HEK293 (cell line): ENCODE data around the gene IQCH.

Experiments used
- ZNF473 ChIP-seq: fragments of 450-650 bp; formaldehyde crosslinking; IDR thresholded peaks from 2 replicates; pipeline ENCODE4 v1.5.1; 2017; ENCODE audit warnings: missing biosample characterization, missing genetic modification characterization
- TF ChIP-seq, protein P1 (sequence below): fragments of 450-650 bp; formaldehyde crosslinking; IDR thresholded peaks from 2 replicates; pipeline ENCODE4 v1.5.1; 2016; ENCODE audit warnings: missing biosample characterization, missing genetic modification characterization
- TF ChIP-seq, protein P2 (sequence below): fragments of 450-650 bp; formaldehyde crosslinking; IDR thresholded peaks from 2 replicates; pipeline ENCODE4 v1.5.1; 2016; ENCODE audit warnings: missing biosample characterization, missing genetic modification characterization, low read depth
- TF ChIP-seq, protein P3 (sequence below): fragments of 450-650 bp; formaldehyde crosslinking; IDR thresholded peaks from 2 replicates; pipeline ENCODE4 v1.5.1; 2016; ENCODE audit warnings: missing biosample characterization, missing genetic modification characterization
- TF ChIP-seq, protein P4 (sequence below): fragments of 450-650 bp; formaldehyde crosslinking; IDR thresholded peaks from 2 replicates; pipeline ENCODE4 v1.5.1; 2016; ENCODE audit warnings: missing biosample characterization, missing genetic modification characterization

DNA sequence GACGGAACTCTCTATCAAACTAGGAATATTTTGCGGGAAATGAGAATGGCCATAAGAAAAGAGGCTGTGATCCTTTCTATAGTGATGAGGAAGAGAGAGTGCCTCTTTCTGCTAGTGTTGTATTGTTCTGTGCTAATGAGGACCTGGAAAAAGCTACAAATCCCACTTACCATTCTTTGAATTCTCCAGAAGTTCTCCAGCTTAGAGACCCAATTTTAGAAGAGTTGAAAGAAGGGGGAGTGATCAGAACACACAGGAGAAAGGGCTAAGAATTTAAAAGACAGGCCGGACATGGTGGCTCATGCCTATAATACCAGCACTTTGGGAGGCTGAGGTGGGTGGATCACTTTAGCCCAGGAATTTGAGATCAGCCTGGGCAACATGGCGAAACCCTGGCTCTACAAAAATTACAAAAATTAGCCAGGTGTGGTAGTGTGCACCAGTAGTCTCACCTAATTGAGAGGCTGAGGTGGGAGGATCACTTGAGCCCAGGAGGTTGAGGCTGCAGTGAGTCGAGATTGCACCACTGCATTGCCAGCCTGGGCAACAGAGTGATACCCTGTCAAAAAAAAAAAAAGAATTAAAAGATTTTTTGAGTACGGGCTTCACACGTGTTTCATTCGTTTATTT is 126.9 kb downstream of the IQCH start:
- TF ChIP-seq, protein P1, sequence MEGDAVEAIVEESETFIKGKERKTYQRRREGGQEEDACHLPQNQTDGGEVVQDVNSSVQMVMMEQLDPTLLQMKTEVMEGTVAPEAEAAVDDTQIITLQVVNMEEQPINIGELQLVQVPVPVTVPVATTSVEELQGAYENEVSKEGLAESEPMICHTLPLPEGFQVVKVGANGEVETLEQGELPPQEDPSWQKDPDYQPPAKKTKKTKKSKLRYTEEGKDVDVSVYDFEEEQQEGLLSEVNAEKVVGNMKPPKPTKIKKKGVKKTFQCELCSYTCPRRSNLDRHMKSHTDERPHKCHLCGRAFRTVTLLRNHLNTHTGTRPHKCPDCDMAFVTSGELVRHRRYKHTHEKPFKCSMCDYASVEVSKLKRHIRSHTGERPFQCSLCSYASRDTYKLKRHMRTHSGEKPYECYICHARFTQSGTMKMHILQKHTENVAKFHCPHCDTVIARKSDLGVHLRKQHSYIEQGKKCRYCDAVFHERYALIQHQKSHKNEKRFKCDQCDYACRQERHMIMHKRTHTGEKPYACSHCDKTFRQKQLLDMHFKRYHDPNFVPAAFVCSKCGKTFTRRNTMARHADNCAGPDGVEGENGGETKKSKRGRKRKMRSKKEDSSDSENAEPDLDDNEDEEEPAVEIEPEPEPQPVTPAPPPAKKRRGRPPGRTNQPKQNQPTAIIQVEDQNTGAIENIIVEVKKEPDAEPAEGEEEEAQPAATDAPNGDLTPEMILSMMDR = no peak
- TF ChIP-seq, protein P2, sequence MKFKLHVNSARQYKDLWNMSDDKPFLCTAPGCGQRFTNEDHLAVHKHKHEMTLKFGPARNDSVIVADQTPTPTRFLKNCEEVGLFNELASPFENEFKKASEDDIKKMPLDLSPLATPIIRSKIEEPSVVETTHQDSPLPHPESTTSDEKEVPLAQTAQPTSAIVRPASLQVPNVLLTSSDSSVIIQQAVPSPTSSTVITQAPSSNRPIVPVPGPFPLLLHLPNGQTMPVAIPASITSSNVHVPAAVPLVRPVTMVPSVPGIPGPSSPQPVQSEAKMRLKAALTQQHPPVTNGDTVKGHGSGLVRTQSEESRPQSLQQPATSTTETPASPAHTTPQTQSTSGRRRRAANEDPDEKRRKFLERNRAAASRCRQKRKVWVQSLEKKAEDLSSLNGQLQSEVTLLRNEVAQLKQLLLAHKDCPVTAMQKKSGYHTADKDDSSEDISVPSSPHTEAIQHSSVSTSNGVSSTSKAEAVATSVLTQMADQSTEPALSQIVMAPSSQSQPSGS (tag by site-specific recombination) = no peak
- TF ChIP-seq, protein P3, sequence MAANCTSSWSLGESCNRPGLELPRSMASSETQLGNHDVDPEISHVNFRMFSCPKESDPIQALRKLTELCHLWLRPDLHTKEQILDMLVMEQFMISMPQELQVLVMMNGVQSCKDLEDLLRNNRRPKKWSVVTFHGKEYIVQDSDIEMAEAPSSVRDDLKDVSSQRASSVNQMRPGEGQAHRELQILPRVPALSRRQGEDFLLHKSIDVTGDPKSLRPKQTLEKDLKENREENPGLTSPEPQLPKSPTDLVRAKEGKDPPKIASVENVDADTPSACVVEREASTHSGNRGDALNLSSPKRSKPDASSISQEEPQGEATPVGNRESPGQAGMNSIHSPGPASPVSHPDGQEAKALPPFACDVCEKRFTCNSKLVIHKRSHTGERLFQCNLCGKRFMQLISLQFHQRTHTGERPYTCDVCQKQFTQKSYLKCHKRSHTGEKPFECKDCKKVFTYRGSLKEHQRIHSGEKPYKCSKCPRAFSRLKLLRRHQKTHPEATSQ (tag by site-specific recombination) = no peak
- TF ChIP-seq ZNF473 (tag by site-specific recombination) = no peak
- TF ChIP-seq, protein P4, sequence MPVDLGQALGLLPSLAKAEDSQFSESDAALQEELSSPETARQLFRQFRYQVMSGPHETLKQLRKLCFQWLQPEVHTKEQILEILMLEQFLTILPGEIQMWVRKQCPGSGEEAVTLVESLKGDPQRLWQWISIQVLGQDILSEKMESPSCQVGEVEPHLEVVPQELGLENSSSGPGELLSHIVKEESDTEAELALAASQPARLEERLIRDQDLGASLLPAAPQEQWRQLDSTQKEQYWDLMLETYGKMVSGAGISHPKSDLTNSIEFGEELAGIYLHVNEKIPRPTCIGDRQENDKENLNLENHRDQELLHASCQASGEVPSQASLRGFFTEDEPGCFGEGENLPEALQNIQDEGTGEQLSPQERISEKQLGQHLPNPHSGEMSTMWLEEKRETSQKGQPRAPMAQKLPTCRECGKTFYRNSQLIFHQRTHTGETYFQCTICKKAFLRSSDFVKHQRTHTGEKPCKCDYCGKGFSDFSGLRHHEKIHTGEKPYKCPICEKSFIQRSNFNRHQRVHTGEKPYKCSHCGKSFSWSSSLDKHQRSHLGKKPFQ (tag by site-specific recombination) = no peak
